Measurements from ENCODE around the gene GYG2.
"Not testable (repeated sequence)": the region's sequence is repeated elsewhere in the genome, so short reads cannot be mapped to it uniquely, and the experiment has no call there.

Gene GYG2

DNA sequence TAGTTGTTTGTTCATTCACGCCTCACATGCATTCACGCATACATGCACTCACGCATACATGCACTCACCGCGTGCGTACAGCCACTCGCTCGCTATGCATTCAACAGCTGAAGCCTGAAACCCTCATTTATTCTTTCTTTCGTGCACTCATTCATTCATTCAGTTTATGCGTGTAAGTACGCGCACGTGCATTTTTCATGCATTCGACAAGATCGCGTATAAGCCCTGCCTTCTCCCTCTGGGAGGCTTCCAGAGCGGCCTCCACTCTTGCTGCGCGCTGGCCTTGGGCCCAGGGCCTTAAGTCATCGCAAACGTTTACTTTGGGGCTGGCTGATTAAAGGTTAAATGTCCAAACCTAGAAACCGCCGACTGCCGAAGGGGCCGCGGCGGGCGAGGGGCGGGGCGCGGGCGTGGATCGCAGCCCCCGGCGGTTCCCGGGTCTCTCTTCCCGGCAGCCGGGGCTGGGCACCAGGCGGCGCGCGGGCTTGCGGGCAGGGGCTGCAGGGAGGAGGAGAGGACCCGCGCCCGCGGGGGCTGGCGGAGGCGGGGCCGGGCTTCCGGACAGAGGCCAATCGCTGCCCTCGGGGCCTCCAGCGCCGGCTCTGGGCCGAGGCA, at the start of gene GYG2:
Gene GYG2, plus strand, starts transcription at position 587 of the 615 bp plus-strand sequence. CDS start 1,259 bp downstream, outside the sequence.
- DNase-seq: no peak

DNA sequence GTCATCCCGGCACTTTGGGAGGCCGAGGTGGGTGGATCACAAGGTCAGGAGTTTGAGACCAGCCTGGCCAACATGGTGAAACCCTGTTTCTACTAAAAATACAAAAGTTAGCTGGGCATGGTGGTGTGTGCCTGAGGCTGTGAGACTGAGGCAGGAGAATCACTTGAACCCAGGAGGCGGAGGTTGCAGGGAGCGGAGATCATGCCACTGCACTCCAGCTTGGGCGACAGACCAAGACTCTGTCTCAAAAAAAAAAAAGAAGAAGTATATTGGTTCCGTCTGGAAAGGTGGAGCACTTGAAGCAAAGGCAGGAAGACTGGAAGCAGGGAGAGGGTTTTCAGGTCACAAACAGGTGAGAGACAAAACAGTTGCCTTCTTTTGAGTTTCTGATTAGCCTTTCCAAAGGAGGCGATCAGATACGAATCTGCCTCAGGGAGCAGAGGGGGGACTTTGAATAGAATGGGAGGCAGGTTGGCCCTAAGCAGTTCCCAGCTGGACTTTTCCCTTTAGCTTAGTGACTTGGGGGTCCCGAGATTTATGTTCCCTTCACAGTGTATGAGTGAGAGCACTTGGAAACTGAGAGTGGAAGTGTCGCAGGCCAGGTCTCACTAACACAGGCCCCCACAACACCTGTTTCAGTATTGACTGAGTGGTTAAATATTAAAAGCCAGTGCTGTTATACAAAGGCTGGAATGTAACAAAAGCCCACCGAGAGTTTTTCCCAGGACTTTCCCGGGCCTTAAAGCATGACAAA, 48.1 kb upstream of the GYG2 start:
- not testable (repeated sequence) for DNase-seq

DNA sequence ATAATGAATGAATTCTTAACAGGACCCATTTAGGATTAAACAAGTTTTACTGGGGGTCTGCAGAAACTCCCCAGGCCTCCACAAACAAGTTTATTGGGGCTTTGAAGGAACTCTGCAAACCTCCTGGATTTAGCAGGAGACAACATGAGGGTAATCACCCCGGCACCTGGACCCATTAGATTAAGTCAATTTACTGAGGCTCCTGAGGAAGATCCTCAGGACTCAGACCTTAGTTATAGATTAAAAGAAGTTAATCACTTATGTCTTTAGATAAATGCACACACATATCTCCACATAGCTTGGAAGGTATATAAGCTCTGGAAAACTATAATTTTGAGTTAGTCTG, 47.5 kb upstream of the GYG2 start:
- no peak for DNase-seq

DNA sequence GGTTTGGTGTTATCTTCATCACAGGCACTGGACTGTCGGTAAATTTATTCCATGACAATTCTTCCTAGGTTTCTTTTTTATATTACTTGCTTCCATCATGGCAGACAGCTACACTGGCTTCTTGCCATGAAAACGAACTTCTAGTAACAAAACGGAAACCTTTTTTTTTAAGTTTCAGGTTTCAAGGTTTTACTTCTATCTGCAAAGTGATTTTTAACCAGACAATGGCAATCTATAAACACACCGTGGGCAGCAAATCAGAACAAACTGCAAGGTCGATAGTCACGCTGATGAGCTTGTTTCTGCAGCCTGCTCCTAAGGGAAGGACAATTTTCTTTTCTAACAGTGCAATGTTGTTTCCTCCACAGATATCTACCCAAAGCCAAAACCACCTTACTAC, 47.0 kb upstream of the GYG2 start:
- DNase-seq: peak; percentile 65

DNA sequence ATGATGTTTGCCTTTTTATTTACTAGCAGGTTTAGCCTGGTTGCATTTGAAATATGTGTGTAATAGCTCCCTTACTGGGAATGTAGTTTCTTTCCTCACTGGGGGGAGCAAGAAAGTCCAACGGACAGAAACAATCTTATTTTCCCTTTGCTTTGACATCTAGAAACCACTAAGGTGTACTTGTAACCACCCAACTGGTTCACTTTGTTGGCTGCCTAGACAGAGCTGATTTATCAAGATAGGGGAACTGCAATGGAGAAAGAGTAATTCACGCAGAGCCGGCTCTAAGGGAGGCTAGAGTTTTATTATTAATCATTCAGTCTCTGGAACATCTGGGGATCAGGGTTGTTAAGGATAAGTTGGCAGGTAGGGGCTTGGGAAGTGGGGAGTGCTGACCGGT, 46.6 kb upstream of the GYG2 start:
- DNase-seq: peak; percentile 9

DNA sequence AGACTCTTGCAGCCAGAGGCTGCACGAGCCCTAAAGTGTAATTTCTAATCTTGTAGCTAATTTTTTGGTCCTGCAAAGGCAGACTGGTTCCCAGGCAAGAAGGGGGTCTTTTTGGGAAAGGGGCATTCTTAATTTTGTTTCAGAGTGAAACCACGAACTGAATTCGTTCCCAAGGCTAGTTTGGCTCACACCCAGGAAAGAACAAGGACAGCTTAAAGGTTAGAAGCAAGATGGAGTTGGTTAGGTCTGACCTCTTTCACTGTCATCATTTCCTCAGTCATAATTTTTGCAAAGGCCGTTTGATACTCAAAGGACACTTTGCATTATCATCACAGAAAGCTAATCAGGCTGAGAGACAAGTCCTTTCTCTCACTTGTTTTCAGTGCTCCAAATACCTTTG, 46.0 kb upstream of the GYG2 start:
- no peak for DNase-seq

DNA sequence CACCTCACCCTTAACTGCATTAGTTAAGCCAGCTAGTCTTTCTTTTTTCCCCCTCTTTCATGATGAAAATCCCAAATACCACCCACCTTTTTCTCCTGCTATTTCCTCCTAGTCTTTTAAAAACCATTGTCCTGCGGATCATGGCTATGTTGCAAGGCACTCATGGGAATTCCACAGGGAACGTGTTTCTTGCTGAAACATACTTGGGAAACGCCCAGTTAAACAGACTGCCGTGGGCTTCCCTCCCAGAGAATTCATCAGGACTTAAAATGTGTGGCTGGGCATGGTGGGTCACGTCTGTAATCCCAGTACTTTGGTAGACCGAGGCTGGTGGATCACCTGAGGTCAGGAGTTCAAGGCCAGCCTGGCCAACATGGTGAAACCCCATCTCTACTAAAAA, 44.7 kb upstream of the GYG2 start:
- no peak for DNase-seq

DNA sequence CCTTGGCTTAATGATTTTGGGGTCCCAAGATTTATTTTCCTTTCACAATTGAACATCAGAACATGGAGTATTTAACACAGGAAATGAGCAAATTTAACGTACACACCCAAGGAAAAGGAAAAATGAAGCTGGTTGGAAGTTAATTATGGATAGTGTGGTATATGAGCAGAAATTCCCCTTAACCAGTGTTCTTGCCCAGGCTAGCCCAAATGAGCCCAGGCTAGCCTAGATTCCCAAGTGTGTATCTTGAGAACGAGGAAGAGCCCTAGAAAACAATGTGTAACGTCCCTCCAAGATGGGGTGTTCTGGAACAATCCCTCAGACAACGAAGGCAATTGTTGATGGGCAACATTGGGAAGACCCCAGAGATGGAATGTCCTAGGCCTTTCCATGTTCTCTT, 43.2 kb upstream of the GYG2 start:
- no peak for DNase-seq

DNA sequence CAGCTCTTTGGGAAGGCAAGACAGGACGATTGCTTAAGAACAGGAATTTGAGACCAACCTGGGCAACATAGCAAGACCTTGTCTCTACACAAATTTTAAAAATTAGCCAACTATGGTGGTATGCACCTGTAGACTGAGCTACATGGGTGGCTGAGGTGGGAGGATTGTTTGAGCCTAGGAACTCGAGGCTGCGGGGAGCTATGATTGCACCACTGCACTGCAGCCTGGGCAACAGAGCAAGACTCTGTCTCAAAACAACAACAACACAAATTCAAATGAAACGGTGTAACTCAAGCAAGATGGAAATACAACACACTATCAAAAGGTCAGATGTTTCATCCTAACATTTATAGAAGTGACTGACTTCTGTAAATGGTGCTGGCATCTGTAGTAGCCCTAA, 39.8 kb upstream of the GYG2 start:
- no peak for DNase-seq

DNA sequence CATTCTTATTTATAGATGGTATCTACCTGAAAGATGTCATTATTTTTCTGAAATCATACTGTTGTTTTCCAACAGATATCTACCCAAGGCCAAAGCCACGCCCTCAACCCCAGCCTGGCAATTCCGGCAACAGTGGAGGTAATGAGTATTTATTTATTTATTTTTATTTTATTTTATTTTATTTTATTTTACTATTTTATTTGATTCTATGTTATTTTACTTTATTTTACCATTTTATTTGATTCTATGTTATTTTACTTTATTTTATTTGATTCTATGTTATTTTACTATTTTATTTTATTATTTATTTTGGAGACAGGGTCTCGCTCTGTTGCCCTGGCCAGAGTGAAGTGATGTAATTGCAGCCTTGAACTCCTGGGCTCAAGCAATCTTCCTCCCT, 39.2 kb upstream of the GYG2 start:
- no peak for DNase-seq

DNA sequence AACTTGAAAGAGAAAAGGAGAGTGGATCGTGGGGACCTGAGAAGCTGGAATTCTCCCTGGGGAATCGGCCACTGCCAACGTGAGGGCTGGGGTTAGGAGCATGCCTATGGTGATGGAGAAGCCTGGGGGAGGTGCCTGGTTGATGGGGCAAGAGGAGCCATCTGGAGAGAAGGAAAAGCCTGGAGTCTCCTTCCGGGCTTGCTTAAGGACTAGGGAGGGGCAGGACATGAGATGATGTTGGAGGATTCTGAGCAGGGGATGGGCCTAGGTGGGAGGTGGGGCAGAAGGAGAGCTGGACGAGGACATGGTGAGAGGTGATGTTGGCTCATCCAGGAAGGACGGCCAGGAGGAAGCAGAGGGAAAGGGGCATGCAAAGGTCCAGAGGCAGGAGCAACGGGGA, 35.0 kb upstream of the GYG2 start:
- DNase-seq: no peak

DNA sequence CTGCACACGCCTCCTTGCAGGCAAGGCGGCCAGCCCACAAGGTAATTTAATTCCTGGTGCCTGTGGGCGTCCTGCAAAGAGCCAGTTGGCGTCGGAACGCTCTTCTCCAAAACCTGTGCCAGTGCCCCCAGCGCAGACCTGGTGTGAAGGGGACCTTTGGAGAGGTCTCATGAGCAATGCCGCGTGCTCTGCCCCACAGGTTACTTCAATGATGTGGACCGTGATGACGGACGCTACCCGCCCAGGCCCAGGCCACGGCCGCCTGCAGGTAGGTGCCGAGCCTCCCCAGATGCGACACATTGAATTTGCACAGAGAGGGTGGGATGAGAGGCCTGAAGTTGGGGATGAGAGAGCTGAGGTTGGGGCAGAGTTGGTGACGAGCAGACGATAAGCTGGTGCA, 34.4 kb upstream of the GYG2 start:
- no peak for DNase-seq

DNA sequence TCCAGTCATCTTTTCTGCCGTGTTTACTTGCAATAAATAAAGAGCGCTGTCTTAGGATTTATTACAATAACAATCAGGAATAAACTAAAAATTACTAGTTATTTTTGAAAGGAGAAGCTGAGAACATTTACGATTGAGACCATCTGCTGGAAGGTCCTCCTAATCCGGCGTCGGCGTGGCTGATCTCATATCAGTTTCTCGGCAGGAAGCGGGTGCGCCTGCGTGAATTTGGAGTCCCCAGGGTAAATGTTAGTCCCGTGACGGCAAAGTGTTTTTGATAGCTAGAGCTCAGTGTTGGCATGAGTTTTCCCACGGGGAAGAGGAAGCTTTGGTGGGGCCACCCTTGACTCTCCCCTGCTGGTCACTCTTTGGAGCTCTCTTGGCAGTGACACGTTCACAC, 31.9 kb upstream of the GYG2 start:
- not testable (repeated sequence) for DNase-seq

DNA sequence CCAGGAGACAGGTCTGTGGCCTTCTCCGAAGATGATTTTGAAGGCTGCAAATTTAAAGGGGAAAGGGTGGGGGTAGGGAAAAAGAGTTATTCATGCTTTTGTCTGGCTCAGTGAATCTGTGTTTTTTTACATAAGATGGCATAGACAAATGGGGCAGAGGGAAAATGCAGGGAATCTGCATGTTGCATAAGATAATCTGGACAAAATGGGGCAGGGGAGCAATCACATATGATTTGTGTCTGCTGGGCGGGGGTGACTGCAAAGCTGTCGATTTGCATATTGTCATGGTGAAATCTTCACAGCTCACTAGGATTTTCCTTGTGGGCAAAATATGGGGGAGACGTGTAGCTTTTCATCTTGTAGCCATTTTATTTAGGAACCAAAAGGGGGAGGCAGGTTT, 29.4 kb upstream of the GYG2 start:
- no peak for DNase-seq

DNA sequence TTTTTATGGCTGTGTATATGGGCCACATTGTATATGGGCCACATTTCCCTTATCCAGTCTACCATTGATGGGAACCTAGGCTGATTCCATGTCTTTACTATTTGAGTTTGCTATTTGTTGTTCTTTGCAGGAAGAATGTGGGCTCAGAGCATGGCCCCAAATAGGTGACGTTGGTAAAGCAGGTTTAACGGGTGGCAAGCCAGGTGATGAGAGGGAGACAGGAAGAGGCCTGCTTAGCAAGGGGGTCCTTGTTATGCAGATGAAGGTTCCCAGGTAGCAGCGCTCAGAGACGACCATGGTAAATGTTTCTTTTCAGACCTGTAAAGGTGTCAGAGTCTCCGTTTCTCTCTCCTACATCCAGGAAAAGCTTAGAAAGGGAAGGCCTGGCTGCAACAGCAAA, 28.8 kb upstream of the GYG2 start:
- DNase-seq: not testable (repeated sequence)

DNA sequence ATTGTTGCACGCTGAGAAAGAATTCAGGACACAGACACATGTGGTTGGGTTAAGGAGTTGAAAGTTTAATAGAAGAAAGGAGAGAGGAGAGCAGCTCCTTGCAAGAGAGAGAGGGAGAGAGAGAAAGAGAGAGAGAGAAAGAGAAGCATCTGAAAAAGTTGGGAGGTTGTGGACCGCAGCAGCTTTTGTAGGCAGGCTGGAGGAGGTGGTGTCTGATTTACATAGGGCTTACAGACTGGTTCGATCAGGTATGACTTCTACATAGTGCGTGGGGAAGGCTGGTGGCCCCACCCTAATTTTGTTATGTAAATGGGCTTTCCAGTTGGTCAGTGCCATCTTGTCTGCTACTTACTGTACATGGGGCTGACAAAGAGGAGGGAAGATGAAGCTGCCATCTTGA, 27.5 kb upstream of the GYG2 start:
- DNase-seq: no peak

DNA sequence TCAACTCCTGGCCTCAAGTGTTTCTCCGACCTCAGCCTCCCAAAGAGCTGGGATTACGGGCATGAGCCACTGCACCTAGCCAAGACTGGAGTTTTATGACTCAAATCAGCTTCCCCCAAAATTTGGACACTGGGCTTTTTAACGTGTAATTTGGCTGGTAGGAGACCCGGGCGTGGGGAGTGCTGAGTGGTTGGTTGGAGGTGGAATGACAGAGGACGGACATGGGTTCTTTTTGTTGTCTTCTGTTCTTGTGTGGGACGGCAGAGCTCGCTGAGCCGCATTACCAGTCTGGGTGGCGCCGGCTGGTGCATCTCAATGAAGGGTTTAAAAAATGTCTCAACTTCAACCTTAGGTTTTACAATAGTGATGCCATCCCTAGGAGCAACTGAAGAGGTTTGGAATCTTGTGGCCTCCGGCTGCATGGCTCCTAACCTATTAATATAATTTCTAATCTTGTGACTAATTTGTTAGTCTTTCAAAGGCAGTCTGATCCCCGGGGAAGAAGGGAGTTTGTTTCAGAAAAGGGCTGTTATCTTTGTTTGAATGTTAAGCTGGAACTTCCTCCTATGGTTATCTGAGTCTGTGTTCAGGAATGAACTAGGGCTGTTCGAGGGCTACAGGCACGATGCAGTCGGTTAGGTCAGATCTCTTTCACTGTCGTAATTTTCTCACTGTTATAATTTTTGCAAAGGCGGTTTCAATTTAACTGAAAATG, 26.2 kb upstream of the GYG2 start:
- not testable (repeated sequence) for DNase-seq

DNA sequence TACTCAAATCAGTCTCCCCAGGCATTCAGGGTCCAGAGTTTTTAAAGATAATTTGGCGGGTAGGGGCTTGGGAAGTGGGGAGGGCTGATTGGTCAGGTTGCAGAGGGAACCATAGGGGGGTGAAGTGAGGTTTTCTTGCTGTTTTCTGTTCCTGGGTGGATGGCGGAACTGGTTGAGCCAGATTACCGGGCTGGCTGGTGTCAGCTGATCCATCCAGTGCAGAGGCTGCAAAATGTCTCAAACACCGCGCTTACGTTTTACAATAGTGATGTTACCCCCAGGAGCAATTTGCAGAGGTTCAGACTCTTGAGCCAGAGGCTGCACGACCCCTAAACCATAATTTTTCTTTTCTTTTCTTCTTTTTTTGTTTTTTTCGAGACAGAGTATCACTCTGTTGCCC, 25.2 kb upstream of the GYG2 start:
- not testable (repeated sequence) for DNase-seq

DNA sequence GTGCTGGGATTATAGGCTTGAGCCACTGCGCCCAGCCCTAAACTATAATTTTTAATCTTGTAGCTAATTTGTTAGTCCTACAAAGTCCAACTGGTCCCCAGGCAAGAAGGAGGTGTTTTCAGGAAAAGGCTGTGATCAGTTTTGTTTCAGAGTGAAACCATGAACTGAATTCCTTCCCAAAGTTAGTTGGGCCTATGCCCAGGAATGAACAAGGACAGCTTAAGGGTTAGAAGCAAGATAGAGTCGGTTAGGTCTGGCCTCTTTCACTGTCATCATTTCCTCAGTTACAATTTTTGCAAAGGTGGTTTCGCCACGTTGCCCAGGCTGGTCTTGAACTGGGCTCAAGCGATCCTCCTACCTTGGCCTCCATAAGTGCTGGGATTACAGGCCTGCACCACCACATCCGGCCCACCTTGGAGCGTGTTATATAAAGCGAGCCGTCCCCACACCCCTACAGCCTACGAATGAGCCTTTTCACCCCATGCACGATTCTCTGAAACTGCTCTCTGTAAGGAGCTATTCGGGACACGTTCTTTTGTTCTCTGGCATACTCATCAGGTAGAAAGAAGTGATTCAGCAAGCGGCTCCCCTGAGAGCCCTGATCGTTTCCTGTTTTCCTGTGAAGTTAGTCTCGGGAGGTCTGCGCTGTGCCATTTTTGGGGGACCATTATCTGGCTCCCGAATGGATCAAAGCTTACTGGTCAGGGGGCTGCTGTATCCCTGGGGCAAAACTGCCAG, 24.5 kb upstream of the GYG2 start:
- DNase-seq: not testable (repeated sequence)

DNA sequence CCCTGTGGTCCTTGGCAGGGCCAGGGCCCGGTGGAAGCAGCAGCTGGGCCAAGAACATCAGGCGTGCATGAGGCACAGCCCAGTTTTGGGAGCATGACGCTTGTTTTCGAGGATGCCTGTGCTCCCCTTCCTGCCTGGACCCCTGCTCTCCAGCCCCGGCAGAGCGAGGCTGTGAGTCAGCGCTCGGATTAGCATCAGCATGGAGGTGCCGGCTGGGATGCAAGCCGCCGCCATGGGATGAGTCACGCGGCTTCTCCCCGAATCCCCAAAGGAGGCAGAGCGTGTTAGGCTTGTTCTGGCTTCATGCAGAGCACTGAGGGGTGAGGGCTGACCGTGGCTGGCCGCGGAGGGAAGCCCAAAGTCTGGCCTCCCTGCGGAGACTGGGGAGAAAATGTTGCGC, 23.9 kb upstream of the GYG2 start:
- DNase-seq: not testable (repeated sequence)

DNA sequence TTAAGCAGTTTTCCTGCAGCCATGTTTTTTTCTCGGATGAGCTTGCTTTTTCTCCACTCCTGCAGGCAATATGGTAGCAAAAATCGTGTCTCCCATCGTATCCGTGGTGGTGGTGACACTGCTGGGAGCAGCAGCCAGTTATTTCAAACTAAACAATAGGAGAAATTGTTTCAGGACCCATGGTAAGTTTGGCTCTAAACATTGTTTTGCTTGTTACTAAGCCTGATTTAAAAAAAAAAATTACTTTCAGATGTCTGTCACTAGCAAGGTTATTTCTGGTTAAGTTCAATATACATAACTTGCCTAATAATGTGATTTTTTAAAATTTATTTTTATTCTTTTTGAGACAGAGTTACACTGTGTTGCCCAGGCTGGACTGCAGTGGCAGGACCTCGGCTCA, 17.5 kb upstream of the GYG2 start:
- no peak for DNase-seq

DNA sequence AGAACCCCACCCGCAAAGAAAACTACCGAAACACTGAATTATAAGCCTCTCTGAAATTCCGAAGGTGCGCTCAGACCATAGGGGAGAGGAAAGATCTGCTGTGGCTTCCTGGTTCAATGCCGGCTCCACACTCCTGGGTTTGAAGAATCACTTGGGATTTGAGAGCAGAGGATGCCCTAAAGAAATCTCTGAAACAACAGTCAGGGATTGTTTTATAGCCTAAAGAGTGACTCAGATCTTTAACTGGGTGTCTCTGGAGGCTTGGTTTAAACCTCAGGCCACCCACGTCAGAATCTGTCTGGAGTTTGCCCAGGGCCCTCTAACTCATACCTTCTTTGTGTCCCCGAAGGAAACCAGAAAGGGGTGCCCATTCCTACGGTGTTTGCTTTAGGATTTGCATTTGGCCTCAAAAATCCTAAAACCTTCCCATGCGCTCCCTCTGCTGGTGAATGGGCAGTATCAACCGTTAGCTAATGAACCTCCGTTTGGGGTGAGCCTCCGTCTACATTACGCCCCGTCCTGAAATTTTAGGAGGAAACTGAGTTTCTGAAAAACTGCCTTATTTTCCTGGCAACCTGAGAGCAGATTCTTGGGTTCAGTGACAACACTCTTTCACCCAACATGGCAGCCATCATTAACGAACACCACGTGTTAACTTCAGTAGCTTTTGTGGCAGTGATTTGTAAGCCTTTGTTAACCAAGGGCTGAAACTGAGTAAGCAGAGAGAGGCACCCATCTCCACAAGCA, 16.4 kb upstream of the GYG2 start:
- DNase-seq: peak; percentile 45

DNA sequence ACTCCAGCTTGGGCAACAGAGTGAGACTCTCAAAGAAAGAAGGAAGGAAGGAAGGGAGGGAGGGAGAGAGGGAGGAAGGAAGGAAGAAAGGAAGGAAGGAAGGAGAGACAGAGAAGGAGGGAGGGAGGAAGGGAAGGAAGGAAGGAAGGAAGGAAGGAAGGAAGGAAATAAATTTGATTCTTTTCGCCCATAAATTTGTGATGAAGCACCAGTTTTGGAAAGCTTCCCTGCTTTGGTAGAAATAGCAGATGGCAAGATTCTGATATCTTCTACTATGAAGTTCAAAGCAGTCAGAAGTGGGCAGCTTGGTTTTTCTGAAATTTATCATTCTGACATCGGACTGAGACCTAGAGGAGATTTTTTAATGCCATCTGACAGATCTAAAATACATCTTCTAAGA, 11.7 kb upstream of the GYG2 start:
- no peak for DNase-seq

Data from RPMI8226 (cell line).